ENCODE results near the gene SERTAD4. TPM values are rescaled to one million over a fixed set of nuclear protein-coding genes. Genes with fewer than 3 reads are reported as not detected.

The SERTAD4 gene
- total RNA-seq, 4 donors from 2014 or later, result 2.9 to 3.3 (median 3.0) TPM

- Histone ChIP-seq H3K9me3 (no peaks in the 10 kb centered on the region), H3K4me3 (no peak overlapping the region), H3K27ac (no peak overlapping the region), H3K4me1 (peaks cover 0 to 13% (median 0%) of the 10 kb centered on the region in 3 donors), H3K27me3 (no peaks in the 10 kb centered on the region), H3K36me3 (no peaks in the 10 kb centered on the region)
- WGBS, 2 donors (ENCODE audit: low coverage in 1 of 2), result 12 to 46% methylated on average over 3 to 5 of the region's 5 CpGs
- TF ChIP-seq, protein P1, sequence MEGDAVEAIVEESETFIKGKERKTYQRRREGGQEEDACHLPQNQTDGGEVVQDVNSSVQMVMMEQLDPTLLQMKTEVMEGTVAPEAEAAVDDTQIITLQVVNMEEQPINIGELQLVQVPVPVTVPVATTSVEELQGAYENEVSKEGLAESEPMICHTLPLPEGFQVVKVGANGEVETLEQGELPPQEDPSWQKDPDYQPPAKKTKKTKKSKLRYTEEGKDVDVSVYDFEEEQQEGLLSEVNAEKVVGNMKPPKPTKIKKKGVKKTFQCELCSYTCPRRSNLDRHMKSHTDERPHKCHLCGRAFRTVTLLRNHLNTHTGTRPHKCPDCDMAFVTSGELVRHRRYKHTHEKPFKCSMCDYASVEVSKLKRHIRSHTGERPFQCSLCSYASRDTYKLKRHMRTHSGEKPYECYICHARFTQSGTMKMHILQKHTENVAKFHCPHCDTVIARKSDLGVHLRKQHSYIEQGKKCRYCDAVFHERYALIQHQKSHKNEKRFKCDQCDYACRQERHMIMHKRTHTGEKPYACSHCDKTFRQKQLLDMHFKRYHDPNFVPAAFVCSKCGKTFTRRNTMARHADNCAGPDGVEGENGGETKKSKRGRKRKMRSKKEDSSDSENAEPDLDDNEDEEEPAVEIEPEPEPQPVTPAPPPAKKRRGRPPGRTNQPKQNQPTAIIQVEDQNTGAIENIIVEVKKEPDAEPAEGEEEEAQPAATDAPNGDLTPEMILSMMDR (IDR thresholded peaks at IDR 0.05), result no peak
- no peak for TF ChIP-seq EP300 (IDR thresholded peaks at IDR 0.05)
- no peak for TF ChIP-seq POLR2AphosphoS5 (IDR thresholded peaks at IDR 0.05)
- TF ChIP-seq POLR2A (IDR thresholded peaks at IDR 0.05), result no peak
- no peak for ATAC-seq
Observed at GRCh38 chr1:210223226-210223904, 9.2 kb upstream of the SERTAD4 start.

- H3K4me1 ChIP-seq, result peaks cover 0 to 18% (median 0%) of the 10 kb centered on the region in 3 donors
- no peaks in the 10 kb centered on the region for H3K9me3 ChIP-seq
- H3K4me3 ChIP-seq, result no peak overlapping the region
- 91 to 100% methylated on average over 1 of the region's 1 CpG for WGBS, 2 donors (ENCODE audit: low coverage in 1 of 2)
- no peak for ATAC-seq
- H3K27me3 ChIP-seq, result no peaks in the 10 kb centered on the region
- TF ChIP-seq, protein P1 (IDR thresholded peaks at IDR 0.05), result no peak
- no peak for TF ChIP-seq EP300 (IDR thresholded peaks at IDR 0.05)
- no peak for TF ChIP-seq POLR2AphosphoS5 (IDR thresholded peaks at IDR 0.05)
- TF ChIP-seq POLR2A (IDR thresholded peaks at IDR 0.05), result no peak
- H3K36me3 ChIP-seq, result no peaks in the 10 kb centered on the region
- no peak overlapping the region for H3K27ac ChIP-seq
Observed at GRCh38 chr1:210228158-210228557, 4.4 kb upstream of the SERTAD4 start.

- H3K36me3 ChIP-seq, result no peaks in the 10 kb centered on the region
- no peak for ATAC-seq
- TF ChIP-seq, protein P1 (IDR thresholded peaks at IDR 0.05), result no peak
- TF ChIP-seq EP300 (IDR thresholded peaks at IDR 0.05) (no peak), POLR2AphosphoS5 (IDR thresholded peaks at IDR 0.05) (no peak), POLR2A (IDR thresholded peaks at IDR 0.05) (no peak)
- H3K27ac ChIP-seq, result no peak overlapping the region
- peaks cover 0 to 38% (median 9%) of the 10 kb centered on the region in 3 donors for H3K4me1 ChIP-seq
- H3K27me3 ChIP-seq, result no peaks in the 10 kb centered on the region
- H3K9me3 ChIP-seq, result no peaks in the 10 kb centered on the region
- H3K4me3 ChIP-seq, result no peak overlapping the region
Observed at GRCh38 chr1:210230149-210230695, 2.4 kb upstream of the SERTAD4 start.

- Histone ChIP-seq H3K4me3 (peak overlapping the region; percentile 61 to 81), H3K9me3 (no peaks in the 10 kb centered on the region), H3K4me1 (peaks cover 5 to 56% (median 13%) of the 10 kb centered on the region in 3 donors), H3K36me3 (no peaks in the 10 kb centered on the region), H3K27me3 (no peaks in the 10 kb centered on the region), H3K27ac (peak overlapping the region in 3 of 4 donors; percentile 84 to 91 (median 87))
- 1% methylated on average over 12 to 16 of the region's 20 CpGs for WGBS, 2 donors (ENCODE audit: low coverage in 1 of 2)
- no peak for ATAC-seq
- TF ChIP-seq, protein P1 (IDR thresholded peaks at IDR 0.05), result no peak
- TF ChIP-seq POLR2AphosphoS5 (IDR thresholded peaks at IDR 0.05), result no peak
- TF ChIP-seq POLR2A (IDR thresholded peaks at IDR 0.05), result no peak
- no peak for TF ChIP-seq EP300 (IDR thresholded peaks at IDR 0.05)
Observed at GRCh38 chr1:210231846-210232510, 618 bp upstream of the SERTAD4 start.
